TTC549 (cell line): ENCODE results near the gene ABCA1.
A peak's percentile ranks its signal among the peaks of the same experiment; 100 is the strongest.
"Not testable (repeated sequence)": the region's sequence is repeated elsewhere in the genome, so short reads cannot be mapped to it uniquely, and the experiment has no call there.

Source experiments
- FAIRE-seq: peaks from 2 replicates; lab custom pipeline; 2012; peaks lifted over from hg19 to GRCh38; lab: Jason Lieb, UNC

ABCA1 gene

DNA sequence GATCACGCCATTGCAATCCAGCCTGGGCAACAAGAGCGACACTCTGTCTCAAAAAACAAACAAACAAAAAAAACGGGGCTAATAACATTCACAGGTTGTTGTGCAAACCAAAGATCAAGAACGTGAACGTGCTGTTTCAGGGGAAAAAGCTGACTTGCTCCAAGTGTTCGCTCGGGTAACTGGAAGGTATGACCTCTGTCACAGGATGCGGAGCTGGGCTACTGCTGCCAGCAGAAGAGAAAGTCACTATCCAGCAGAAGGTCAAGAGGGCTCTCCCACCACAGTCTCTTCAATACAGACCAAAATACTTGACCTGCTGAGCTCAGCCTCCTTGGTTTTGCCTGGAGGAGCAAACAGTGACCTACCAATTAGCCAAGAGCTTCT, 59.7 kb downstream of the ABCA1 start:
- FAIRE-seq, result no peak

DNA sequence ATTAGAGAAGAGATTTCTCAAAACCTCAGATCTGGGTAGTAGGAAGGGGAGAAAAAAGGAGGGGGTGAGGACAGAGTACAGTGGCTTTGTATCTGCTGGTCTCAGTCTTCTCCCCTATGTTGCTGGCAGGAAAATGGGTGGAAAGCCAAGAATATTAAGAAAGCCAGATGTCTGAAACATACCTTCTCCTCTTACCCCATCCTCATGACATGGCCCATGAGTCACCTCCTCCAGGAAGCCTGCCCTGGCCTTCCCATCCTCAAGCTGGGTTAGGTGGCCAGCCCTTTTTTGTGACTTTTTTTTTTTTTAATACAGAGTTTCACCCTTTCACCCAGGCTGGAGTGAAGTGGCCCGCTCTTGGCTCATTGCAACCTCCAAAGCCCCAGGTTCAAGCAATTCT, 61.8 kb downstream of the ABCA1 start:
- FAIRE-seq, result no peak

DNA sequence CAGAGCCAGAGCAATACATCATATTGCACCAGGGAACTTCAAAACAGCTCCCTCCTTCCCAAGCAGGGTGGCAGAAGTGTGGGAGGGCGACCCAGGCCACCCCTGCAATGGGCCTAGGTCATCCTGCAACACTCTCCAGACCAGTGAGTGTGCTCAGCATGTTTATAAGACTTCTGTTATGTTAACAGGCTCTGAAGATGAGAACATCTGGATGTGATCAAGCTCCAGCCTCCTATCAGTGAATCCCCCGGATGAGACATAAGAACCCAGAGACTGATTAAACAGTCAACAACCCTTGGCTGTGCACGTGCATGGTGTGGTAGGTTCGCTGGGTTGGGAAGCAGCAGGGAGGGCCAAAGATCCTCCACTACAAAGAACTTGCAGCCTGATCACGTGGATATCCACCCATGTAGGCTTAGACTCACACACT, 63.3 kb downstream of the ABCA1 start:
- no peak for FAIRE-seq

DNA sequence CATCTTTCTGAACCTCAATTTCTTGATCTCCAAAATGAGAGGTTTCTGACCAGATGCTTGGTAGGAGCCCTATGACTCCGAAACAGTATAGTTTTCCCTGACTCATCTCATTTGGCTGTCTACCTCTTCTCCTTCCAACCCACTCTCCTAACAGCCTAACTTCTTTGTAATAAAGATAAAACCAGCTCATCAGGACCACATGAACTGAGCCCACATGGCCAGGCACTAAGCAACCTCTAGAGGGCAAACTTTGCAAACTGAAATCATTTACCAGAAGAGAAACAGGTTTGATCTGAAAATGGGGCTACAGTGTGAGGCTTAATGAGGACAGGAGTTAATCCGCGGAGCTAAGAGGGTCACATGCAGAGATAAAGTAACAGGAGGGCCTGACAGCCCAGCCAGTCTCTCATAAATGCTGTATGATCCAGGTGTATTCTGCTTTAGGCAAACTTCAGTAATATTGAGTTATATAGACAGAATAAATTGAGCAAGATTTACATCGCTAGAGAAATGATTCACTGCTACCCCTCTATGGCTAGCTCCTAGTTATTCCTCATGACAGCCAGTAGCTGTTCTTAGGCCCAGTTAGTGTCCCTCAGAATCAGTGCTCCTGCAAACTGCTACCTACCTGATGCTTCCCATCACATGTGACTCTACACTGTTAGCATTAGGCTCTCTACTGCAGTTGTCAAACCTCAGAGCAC, 64.6 kb downstream of the ABCA1 start:
- FAIRE-seq, result peak; percentile 5

DNA sequence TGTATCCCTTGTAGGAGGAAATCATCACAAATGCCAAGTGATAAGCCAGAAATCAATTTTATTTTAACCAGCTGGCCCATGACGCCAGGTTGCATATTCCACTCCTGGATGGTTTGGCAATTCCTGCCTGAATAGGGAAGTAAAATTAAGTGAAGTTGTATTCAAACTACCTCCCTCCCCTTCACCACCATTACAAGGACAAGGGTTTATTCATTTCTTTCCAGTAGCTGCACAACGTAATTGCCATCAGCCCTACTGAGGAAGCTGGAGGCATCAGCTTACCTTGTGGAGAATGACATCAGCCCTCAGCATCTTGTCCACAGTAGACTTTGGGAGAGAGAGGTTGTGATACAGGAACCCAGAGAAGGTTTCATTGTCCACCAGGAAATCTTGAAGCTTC, 66.6 kb downstream of the ABCA1 start:
- FAIRE-seq, result no peak

DNA sequence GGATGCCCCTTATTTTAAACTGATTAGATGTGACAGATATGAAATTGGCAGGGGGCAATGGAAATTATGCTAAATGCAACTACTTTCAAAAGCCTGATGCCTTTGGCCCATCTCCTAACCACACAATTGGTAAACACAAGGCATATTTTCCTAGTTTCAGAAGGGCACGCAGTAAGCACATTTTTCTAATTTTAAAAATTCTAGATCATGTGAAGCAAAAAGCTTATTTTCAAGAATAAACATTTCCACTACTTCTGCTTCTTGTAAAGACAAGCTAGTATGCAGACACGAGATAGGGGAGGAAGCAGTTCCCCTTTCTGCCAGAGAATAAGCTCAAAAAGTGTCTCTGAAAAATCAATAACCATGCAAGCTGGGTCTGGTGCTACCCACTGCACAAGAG, 67.7 kb downstream of the ABCA1 start:
- no peak for FAIRE-seq

DNA sequence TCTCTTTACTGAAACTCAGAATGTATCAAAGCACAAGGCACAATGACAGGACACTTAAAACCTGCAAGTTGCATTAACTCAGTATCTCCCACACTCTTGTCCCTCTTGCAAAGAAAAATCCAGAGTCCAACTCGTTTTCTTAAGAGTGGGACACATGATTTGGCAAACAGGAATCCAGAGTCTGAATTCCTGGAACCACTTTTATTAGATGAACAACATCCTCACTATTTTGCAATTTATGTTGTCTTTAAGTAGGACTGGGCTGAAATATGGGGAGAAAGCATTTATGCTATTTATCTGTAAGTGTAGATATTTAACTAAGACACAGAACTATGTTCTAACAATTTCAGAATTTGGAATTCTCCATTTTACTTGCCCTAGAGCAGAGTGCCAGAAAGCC, 69.1 kb downstream of the ABCA1 start:
- FAIRE-seq, result no peak

DNA sequence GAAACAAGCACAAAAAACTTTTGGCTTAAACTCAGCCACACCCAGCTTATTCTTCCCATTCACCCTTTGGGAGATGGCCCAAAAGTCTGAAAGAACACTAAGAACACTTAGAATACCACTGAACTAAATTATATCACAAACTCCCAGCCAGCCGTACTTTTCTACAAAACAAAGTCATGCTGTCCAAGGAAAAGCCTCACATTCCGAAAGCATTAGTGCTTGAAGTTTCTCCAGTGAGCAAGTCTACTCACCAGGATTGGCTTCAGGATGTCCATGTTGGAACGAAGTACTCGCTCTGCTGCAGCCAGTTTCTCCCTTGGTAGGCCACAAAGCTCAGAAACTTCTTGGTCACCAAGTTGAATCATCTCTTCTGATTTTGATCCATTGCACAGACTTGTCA, 69.7 kb downstream of the ABCA1 start:
- no peak for FAIRE-seq

DNA sequence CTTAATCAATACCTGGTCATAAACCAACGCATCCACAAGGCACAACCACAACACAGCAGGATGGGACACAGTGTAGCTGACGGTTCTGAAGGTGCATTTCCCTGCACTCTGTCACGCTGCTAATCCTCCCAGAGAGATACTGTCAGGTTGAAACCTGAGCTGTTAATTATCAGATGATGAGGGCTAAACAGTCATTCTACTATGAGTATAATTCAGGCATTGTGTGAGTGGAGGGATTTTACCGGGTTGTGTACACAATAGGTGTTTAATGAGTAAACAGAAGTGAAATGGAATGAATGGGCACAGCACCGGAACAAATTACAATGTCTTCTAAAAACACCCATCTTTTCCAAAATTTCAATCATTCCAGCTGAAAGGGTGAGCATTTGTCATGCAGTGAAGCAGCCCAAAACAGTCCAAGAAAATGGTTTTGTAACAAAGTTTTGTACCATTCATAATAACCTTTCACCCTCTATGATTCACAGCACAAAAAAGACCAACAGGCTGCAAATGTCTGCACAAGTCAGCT, 71.5 kb downstream of the ABCA1 start:
- FAIRE-seq, result no peak

DNA sequence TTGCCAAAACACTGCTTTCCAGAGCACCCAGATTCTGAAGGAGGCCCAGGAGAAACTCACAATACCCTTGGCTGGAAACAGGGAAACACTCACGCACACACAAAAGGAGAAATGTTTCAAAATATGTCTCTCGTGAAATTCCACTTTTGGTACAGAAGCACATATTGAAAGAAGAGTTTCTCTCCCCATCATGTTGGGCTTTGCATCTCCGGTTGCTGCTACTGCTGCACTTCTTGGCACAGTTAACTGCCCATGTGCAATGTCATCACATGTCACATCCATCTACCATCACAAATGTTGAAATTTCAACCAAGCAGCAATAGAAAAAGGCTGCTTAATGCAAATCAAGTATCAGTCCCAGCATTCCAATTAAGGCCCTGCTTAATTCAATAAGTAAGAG, 72.1 kb downstream of the ABCA1 start:
- no peak for FAIRE-seq

DNA sequence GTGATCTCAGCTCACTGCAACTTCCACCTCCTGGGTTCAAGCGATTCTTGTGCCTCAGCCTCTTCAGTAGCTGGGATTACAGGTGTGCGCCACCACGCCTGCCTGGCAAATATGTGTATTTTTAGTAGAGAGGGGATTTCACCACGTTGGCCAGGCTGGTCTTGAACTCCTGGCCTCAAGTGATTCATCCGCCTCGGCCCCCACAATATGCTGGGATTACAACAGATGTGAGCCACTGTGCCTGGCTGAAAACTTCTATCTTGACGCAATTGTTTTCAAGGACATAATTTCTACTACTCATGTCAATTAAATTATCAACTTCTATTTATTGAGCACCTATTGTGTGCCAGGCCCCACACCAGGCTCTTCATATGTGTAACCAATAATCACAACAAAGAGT, 72.7 kb downstream of the ABCA1 start:
- FAIRE-seq, result not testable (repeated sequence)

DNA sequence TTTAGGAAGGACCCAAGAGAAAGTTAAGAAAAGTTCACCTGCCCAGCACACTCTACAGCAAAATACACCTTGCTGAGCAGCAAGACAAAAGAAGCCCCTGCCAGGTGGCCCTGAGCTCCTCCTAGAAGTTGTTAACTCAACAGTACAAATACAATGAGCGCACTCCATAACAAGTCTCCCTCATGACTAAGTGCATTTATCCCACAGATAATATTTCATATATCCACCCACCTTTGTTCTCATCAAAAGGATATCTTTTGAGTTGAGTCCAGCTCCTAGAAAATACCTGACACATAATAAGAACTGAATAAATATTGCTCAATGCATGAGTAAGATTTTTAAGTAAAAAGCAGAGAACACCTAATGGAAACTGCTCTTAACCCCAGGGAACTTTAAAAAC, 73.3 kb downstream of the ABCA1 start:
- no peak for FAIRE-seq

DNA sequence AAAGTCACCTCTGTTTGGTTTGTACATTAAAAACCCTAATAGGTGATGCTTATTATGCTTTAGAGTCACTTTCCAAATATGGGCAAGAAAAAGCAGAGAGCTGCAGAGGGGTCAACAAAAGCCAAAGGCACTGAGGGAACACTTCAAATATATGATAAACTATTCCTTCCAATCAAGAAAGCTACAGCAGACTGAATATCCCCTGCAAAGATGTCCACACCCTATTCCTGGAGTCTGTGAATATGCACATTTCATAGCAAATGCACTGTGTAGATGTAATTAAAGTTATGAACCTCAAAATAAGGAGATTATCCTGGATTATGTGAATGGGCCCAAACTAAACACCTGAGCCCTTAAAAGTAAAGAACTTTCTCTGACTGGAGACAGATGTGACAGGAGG, 74.3 kb downstream of the ABCA1 start:
- FAIRE-seq, result no peak

DNA sequence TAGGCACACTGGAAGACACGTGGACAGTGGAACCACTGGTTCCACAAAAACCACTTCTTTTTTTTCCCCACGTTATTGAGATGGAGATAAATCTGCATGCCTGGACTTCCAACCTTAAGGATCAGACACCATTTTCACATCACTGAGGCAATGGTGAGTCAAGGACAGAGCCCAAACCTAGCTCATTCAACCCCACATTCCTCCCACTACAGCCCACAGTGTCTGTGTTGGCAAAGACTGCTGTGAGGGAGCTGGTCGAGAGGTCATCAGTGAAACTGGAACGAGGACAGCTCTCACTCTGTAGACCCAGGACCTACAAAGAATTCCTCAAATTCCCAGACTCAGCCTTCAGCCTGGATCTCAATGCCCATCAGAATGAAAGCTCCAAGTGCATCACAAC, 74.8 kb downstream of the ABCA1 start:
- FAIRE-seq, result no peak

DNA sequence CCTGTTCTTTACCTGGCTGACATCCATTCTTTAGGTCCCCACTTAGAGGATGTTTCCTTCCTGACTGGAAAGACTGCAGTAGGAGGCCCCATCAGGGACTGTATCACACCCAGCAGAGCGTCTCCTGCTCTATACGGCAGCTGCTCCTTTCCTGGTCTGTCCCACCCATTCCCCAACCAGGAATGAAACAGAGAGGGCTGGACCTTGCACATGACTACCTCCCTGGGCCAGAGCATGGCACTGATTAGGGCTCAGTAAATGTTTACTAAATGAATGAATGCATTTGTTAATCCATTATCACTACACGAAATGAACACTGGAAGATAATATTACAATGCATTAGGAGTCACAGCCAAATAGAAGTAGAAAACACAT, 76.4 kb downstream of the ABCA1 start:
- FAIRE-seq, result no peak

DNA sequence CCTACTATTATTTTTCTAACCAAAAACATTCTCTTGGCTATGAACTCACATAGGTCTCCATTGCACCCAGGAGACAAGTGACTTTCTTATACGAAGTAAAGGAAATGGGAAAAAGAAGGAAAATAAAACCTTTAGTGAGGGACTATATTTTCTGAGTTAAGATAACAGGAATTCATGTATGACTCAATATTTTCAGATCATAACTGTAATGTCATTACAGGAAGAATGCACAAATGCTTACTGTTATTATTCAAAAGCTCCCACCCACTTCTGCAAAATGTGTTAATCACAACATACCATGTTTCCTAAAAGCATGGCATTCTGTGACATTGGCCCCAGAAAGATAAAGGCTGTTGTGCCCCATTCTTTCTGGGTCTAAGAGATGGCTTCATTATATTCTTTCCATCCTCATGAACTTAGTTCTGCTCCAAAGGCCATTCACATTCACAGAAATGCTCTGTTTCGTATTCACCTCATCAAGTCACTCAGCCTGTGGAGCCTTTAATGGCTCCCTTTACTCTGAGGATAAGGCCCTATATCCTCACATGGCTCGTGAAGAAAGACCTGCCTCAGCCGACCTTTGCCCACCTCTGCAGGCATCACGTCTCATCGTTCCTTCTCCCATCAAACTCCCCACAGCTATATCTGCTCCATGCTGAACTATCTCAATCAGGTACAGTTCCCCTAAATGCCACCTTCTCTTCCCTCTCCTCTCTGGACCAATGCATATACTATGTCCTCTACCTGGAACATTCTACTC, 77.0 kb downstream of the ABCA1 start:
- FAIRE-seq, result no peak

DNA sequence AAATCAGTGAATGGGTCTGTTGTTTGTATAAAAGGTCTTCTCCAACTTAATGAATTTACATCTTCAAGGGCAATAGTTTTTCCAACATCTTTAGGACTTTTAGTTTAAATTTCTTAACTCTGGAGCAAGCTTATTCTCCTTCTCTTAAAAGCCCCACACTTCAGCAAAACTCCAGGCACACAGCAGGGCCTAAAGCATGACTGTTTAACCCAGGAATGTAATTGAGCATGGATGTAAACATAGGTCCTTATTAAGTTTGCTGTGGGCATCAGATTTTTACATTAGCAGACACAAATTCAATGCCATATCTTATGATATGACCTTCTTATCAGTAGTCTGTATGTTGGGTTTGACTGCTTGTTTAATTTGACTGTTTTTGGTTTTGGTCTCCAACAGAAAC, 78.9 kb downstream of the ABCA1 start:
- FAIRE-seq, result no peak

DNA sequence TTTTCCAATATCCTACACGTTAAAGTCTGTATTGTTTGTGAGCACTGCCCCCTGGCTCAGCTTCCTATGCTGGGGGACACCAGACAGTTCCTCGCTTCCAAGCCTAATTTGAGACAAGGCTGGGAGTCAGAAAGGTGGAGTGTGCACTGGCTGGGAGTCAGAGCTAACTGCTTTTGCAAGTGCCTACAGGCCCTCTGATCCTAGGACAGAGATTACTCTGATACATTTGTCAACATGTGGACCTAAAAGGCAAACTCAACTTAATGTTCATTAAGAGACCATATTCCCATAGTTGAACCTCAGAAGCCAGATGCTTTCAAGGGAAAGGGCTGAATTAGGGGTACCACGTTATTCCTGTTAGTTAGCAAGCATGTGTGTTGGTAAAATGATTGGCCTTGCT, 83.2 kb downstream of the ABCA1 start:
- FAIRE-seq, result no peak

DNA sequence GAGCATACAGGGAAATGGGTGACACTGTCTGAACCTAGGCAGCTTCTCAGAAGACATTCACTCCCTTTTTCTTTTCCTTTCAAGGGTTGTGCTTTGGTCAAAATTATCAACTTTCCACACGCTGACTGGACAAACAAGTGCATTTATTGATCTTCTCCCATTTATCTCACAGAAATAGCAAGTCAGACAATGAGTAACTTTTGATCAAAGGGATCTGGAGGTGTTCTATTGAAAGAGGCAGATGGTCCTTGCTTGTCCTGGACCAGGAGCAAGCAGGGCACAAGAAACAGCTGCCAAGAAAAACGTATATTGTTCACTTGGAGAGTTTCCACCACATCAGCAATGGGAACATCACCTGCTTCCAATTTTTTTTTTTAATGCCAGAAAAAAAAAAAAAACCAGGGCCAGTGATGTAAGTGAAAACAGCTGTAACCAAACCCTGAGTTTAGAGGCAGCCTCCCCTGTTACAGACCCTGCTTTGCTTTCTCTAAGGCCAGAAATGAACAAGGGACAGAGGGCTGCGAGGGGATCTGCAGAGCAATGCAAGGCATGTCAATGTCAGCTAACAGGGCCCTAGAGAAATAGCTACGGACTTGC, 84.2 kb downstream of the ABCA1 start:
- no peak for FAIRE-seq

DNA sequence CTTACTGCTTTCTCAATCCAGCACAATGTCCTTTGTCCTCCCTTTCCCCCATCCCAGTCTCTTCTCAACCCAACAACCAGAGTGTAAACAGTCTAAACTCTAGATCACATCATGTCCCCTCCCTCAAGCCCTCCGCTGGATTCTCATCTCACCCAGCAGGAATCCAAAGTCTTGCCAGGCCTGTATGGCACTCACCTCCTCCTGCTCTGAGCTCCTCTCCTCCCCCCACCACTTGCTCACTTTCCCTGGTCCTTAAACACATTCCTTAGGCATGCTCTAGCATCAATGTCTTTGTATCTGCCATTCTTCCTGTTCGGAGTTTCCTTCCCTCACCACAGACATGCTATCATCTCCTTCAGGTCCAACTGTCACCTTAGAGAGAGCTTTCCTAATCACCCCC, 85.3 kb downstream of the ABCA1 start:
- FAIRE-seq, result no peak

DNA sequence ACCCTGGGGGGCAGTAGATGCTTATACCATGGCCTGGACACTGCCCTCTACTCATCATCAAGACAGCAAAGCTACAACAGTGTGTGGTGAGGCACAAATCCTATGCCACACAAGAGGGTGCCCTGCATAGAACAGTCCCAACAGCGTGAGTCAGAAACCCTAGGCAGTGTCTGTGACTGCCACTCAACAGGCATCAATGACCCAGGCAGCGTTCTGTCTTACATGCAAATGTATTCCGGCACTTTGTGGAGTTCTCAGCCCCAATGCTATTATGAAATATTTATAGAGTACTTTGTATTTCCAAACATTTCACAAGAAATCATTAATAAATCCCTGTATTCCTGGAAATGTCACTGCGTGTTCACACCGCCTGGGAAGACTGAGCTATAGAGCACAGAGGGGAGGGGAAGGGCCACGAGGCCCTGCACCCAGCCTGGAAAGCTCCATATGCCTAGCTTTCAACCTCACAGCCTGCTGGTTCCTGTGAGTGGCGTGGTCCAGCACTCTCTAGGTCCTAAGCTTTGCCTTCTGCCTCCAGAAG, 86.3 kb downstream of the ABCA1 start:
- no peak for FAIRE-seq

DNA sequence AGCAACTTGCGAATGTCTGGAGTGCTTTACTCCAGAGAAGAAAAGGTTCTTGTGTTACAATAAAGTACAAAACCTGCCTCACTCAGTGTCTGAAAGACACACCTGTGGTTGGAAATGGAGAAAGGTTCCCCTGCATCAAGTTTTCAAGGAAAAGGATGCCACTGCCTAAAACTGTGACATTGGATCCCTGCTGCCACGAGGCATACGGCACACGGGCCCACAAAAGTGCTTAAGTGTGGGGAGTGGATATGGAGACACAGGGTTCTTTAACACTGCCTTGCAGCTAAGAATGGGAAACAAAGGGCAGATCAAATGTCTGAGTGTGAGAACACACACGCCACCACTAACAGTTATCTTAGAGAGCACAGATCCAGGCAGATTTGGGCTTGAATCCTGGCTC, 89.0 kb downstream of the ABCA1 start:
- no peak for FAIRE-seq

DNA sequence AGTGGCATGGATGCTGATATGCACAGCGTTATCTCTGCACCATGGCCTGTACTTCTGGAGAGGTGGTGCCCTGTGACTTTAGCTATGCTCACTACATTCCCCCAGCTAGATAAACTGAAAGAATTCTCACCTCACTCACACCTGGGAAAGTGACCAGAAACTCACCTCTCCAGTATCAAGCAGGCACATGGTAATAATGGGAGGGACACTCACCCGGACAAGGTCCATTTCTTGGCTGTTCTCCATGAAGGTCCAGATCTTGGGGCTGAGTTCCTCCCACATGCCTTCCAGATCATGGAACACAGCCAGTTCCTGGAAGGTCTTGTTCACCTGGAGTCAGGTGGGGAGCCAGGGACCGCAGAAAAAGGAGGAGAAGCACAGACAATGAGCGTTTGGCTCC, 91.2 kb downstream of the ABCA1 start:
- FAIRE-seq, result no peak
